ENCODE measurements around the gene NEO1.

DNA sequence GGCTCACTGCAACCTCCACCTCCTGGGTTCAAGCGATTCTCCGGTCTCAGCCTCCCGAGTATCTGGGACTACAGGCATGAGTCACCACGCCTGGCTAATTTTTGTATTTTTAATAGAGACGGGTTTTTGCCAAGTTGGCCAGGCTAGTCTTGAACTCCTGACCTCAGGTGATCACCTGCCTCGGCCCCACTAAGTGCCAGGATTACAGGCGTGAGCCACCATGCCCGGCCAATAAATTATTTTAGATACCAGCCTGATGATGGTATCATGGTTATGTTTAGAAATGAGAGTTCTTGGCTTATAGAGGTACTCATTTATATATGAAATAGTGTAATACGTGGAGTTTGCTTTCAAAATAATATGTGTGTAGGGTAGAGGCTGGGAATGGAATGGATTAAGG, 119.4 kb downstream of the NEO1 start:
- no peak for TF ChIP-seq SIN3A (IDR thresholded peaks at IDR 0.05; ENCODE audit: borderline replicate concordance, insufficient read depth, low read length)
- TF ChIP-seq, protein P1, sequence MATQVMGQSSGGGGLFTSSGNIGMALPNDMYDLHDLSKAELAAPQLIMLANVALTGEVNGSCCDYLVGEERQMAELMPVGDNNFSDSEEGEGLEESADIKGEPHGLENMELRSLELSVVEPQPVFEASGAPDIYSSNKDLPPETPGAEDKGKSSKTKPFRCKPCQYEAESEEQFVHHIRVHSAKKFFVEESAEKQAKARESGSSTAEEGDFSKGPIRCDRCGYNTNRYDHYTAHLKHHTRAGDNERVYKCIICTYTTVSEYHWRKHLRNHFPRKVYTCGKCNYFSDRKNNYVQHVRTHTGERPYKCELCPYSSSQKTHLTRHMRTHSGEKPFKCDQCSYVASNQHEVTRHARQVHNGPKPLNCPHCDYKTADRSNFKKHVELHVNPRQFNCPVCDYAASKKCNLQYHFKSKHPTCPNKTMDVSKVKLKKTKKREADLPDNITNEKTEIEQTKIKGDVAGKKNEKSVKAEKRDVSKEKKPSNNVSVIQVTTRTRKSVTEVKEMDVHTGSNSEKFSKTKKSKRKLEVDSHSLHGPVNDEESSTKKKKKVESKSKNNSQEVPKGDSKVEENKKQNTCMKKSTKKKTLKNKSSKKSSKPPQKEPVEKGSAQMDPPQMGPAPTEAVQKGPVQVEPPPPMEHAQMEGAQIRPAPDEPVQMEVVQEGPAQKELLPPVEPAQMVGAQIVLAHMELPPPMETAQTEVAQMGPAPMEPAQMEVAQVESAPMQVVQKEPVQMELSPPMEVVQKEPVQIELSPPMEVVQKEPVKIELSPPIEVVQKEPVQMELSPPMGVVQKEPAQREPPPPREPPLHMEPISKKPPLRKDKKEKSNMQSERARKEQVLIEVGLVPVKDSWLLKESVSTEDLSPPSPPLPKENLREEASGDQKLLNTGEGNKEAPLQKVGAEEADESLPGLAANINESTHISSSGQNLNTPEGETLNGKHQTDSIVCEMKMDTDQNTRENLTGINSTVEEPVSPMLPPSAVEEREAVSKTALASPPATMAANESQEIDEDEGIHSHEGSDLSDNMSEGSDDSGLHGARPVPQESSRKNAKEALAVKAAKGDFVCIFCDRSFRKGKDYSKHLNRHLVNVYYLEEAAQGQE (IDR thresholded peaks at IDR 0.05; ENCODE audit: insufficient read depth in 1 of 2, low read depth in 2 of 2, low read length in 2 of 2) = no peak

All from PFSK-1 (cell line).